Karpas-422 (cell line): ENCODE data around the gene P4HA2. TPM values are rescaled to one million over a fixed set of nuclear protein-coding genes. Genes with fewer than 3 reads are reported as not detected.

Source experiments
- DNase-seq: peaks from one replicate; pipeline ENCODE4 v3.0.0-alpha.2; 2015
- H2AFZ ChIP-seq: fragments of 200-600 bp; sonication (generic); 2 replicates; pipeline ENCODE4 v1.6.1; 2014; ENCODE audit warnings: antibody characterized with exemption, low read length, mixed read lengths
- H3K27ac ChIP-seq: fragments of 200-600 bp; sonication (generic); 2 replicates; pipeline ENCODE4 v1.5.1; 2014; ENCODE audit warnings: mild to moderate bottlenecking, low read length, moderate library complexity
- H3K27me3 ChIP-seq: fragments of 200-600 bp; sonication (generic); 2 replicates; pipeline ENCODE4 v1.6.1; 2014; ENCODE audit warnings: low read length, mixed read lengths
- H3K36me3 ChIP-seq: fragments of 200-600 bp; sonication (generic); 2 replicates; pipeline ENCODE4 v1.6.1; 2014; ENCODE audit warnings: low read length, mixed read lengths; ENCODE audit not compliant: insufficient read depth
- H3K4me1 ChIP-seq: fragments of 200-600 bp; sonication (generic); 2 replicates; pipeline ENCODE4 v1.6.1; 2014; ENCODE audit warnings: mild to moderate bottlenecking, low read length, mixed read lengths
- H3K4me2 ChIP-seq: fragments of 200-600 bp; sonication (generic); 2 replicates; pipeline ENCODE4 v1.6.1; 2014; ENCODE audit warnings: low read length, low read depth, mild to moderate bottlenecking; ENCODE audit not compliant: poor library complexity, severe bottlenecking
- H3K4me3 ChIP-seq: fragments of 200-600 bp; sonication (generic); 2 replicates; pipeline ENCODE4 v1.5.1; 2014; ENCODE audit warnings: mild to moderate bottlenecking, antibody characterized with exemption, low read length, mixed read lengths
- H3K79me2 ChIP-seq: fragments of 200-600 bp; sonication (generic); 2 replicates; pipeline ENCODE4 v1.6.1; 2014; ENCODE audit warnings: mild to moderate bottlenecking, low read length, mixed read lengths
- H3K9ac ChIP-seq: fragments of 200-600 bp; sonication (generic); 2 replicates; pipeline ENCODE4 v1.6.0; 2014; ENCODE audit warnings: low read length
- H3K9me2 ChIP-seq: fragments of 200-600 bp; sonication (generic), shearing (Covaris generic); replicated peaks from 2 replicates; pipeline ENCODE4 v1.6.0; 2014; ENCODE audit warnings: mild to moderate bottlenecking, low read length, moderate library complexity; ENCODE audit not compliant: insufficient read depth
- H3K9me3 ChIP-seq: fragments of 300-700, 200-600 bp; sonication (generic); 2 replicates; pipeline ENCODE4 v1.6.1; 2014; ENCODE audit warnings: low read length, mixed read lengths
- H4K20me1 ChIP-seq: fragments of 200-600 bp; sonication (generic); 2 replicates; pipeline ENCODE4 v1.6.1; 2014; ENCODE audit warnings: mild to moderate bottlenecking, antibody characterized with exemption, low read length, low read depth; ENCODE audit not compliant: insufficient read depth
- total RNA-seq: library from RNA; depleted of rRNA; stranded (reverse); fragments of >200 nt; shearing (Covaris generic); gene quantifications from 2 replicates; pipeline ENCODE4 v1.2.3, GENCODE V29; 2014; ENCODE audit warnings: low replicate concordance

P4HA2 gene
- total RNA-seq, 1 experiment from 2014 or later, result not detected

- H3K4me3 ChIP-seq, result no peak overlapping the region
- no peaks in the 10 kb centered on the region for H3K27me3 ChIP-seq
- no peak overlapping the region for H3K4me2 ChIP-seq
- no peaks in the 10 kb centered on the region for H3K9me2 ChIP-seq
- H3K36me3 ChIP-seq, result no peaks in the 10 kb centered on the region
- no peak overlapping the region for H3K27ac ChIP-seq
- no peaks in the 10 kb centered on the region for H3K9me3 ChIP-seq
- no peak overlapping the region for H3K9ac ChIP-seq
- H2AFZ ChIP-seq, result no peak overlapping the region
- no peaks in the 10 kb centered on the region for H3K4me1 ChIP-seq
- H4K20me1 ChIP-seq, result no peaks in the 10 kb centered on the region
- no peak for DNase-seq
- no peaks in the 10 kb centered on the region for H3K79me2 ChIP-seq
These were observed 33.3 kb upstream of the P4HA2 start for GRCh38 chr5:132260714-132261551.

- no peaks in the 10 kb centered on the region for H3K9me3 ChIP-seq
These were observed 32.4 kb upstream of the P4HA2 start for GRCh38 chr5:132260051-132260450.

GRCh38 chr5:132259069-132259851, 31.6 kb upstream of the P4HA2 start:
- Histone ChIP-seq H3K4me1 (no peaks in the 10 kb centered on the region), H3K27ac (no peak overlapping the region), H4K20me1 (no peaks in the 10 kb centered on the region), H3K9me3 (no peaks in the 10 kb centered on the region), H3K79me2 (no peaks in the 10 kb centered on the region), H3K4me2 (no peak overlapping the region), H2AFZ (no peak overlapping the region), H3K36me3 (no peaks in the 10 kb centered on the region), H3K9me2 (no peaks in the 10 kb centered on the region), H3K4me3 (no peak overlapping the region), H3K9ac (no peak overlapping the region), H3K27me3 (no peaks in the 10 kb centered on the region)
- no peak for DNase-seq

More at GRCh38 chr5:132260051-132260450, 32.4 kb upstream of the P4HA2 start:
- Histone ChIP-seq H3K27ac (no peak overlapping the region), H4K20me1 (no peaks in the 10 kb centered on the region), H3K4me1 (no peaks in the 10 kb centered on the region), H3K27me3 (no peaks in the 10 kb centered on the region), H3K4me3 (no peak overlapping the region), H3K9ac (no peak overlapping the region), H3K36me3 (no peaks in the 10 kb centered on the region), H3K9me2 (no peaks in the 10 kb centered on the region), H2AFZ (no peak overlapping the region), H3K79me2 (no peaks in the 10 kb centered on the region), H3K4me2 (no peak overlapping the region)
- no peak for DNase-seq

- Histone ChIP-seq H2AFZ (no peak overlapping the region), H4K20me1 (no peaks in the 10 kb centered on the region), H3K36me3 (no peaks in the 10 kb centered on the region), H3K4me3 (no peak overlapping the region), H3K27me3 (no peaks in the 10 kb centered on the region), H3K9me3 (no peaks in the 10 kb centered on the region), H3K9me2 (no peaks in the 10 kb centered on the region), H3K9ac (no peak overlapping the region), H3K79me2 (no peaks in the 10 kb centered on the region), H3K27ac (no peak overlapping the region), H3K4me1 (no peaks in the 10 kb centered on the region), H3K4me2 (no peak overlapping the region)
- DNase-seq, result no peak
These were observed 30.7 kb upstream of the P4HA2 start for GRCh38 chr5:132258102-132259068.

GRCh38 chr5:132257131-132258101, 29.8 kb upstream of the P4HA2 start, which contains the start of gene PDLIM4:
Gene PDLIM4 (plus strand): TSS chr5:132257696. CDS start chr5:132257735, 39 bp downstream.
- DNase-seq, result no peak
- H3K36me3 ChIP-seq, result no peaks in the 10 kb centered on the region
- H3K9me2 ChIP-seq, result no peaks in the 10 kb centered on the region
- H3K9ac ChIP-seq, result no peak within 1 kb of the TSS
- H3K4me3 ChIP-seq, result no peak within 1 kb of the TSS
- no peaks in the 10 kb centered on the region for H3K79me2 ChIP-seq
- H4K20me1 ChIP-seq, result no peaks in the 10 kb centered on the region
- H3K9me3 ChIP-seq, result no peaks in the 10 kb centered on the region
- H3K4me1 ChIP-seq, result no peaks in the 10 kb centered on the region
- H3K27me3 ChIP-seq, result no peaks in the 10 kb centered on the region
- H2AFZ ChIP-seq, result no peak within 1 kb of the TSS
- H3K27ac ChIP-seq, result no peak within 1 kb of the TSS
- no peak within 1 kb of the TSS for H3K4me2 ChIP-seq

- DNase-seq, result no peak
These were observed 29.1 kb upstream of the P4HA2 start for GRCh38 chr5:132256783-132257130.

GRCh38 chr5:132256086-132256782, 28.6 kb upstream of the P4HA2 start:
- Histone ChIP-seq H4K20me1 (no peaks in the 10 kb centered on the region), H3K9me2 (no peaks in the 10 kb centered on the region), H2AFZ (no peak overlapping the region), H3K27ac (no peak overlapping the region), H3K36me3 (no peaks in the 10 kb centered on the region), H3K4me3 (no peak overlapping the region), H3K79me2 (no peaks in the 10 kb centered on the region), H3K27me3 (no peaks in the 10 kb centered on the region), H3K9me3 (no peaks in the 10 kb centered on the region), H3K4me1 (no peaks in the 10 kb centered on the region), H3K4me2 (no peak overlapping the region), H3K9ac (no peak overlapping the region)
- no peak for DNase-seq

More at GRCh38 chr5:132256783-132257130, 29.1 kb upstream of the P4HA2 start:
- H3K36me3 ChIP-seq, result no peaks in the 10 kb centered on the region
- no peaks in the 10 kb centered on the region for H3K4me1 ChIP-seq
- H2AFZ ChIP-seq, result no peak overlapping the region
- H3K79me2 ChIP-seq, result no peaks in the 10 kb centered on the region
- H3K9me3 ChIP-seq, result no peaks in the 10 kb centered on the region
- no peaks in the 10 kb centered on the region for H3K9me2 ChIP-seq
- no peak overlapping the region for H3K9ac ChIP-seq
- H4K20me1 ChIP-seq, result no peaks in the 10 kb centered on the region
- no peak overlapping the region for H3K27ac ChIP-seq
- no peak overlapping the region for H3K4me3 ChIP-seq
- no peak overlapping the region for H3K4me2 ChIP-seq
- no peaks in the 10 kb centered on the region for H3K27me3 ChIP-seq
